ENCODE data around the gene PHYH.
A peak's percentile ranks its signal among the peaks of the same experiment; 100 is the strongest.
"Not testable (repeated sequence)": the region's sequence is repeated elsewhere in the genome, so short reads cannot be mapped to it uniquely, and the experiment has no call there.

PHYH gene

DNA sequence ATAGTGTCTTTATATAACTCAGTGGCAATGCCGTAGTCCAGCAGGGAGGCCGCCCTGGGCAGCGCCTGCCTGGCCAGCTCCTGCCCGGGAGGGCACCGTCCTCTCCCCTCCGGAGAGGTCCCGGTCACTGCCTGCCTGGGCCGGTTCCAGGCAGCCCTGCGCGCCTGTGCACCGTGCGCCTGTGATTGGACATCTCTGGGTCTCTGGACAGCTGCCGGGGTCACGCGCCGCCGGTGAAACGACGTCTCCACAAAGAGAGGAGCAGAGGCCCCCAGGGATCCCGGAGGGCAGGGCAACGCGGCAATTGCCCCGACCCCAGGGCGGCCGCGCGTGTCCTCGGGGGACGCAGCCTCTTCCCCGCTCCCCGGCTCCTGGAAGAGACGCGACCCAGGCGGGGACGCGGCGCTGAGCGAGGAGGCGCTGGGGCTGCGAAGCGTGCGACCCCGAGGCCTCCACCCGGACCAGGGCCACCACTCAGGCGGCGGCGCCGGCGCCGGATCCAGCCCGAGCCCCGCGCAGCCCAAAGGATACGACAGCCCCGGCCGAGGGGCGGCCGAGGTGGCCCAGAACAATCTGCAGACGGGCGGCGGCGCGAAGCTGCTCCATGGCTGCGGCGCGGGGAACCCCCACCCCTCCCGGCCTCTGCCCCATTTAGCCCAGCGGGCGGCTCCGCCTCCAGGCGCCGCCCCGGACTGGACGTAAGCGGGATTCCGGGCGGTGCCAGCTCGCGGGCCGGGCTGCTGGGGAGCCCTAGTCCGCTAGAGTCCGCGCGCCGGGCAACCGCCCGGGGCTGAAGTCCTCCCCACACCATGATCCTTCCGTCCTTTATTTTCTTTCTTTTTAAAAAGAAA lies at the start of gene PHYH:
Gene PHYH (minus strand): TSS at position 628 of the 851 bp plus-strand sequence. CDS start 22 bp downstream, at position 606.
- peak; percentile 93 for DNase-seq (ENCODE audit: low spot score)

DNA sequence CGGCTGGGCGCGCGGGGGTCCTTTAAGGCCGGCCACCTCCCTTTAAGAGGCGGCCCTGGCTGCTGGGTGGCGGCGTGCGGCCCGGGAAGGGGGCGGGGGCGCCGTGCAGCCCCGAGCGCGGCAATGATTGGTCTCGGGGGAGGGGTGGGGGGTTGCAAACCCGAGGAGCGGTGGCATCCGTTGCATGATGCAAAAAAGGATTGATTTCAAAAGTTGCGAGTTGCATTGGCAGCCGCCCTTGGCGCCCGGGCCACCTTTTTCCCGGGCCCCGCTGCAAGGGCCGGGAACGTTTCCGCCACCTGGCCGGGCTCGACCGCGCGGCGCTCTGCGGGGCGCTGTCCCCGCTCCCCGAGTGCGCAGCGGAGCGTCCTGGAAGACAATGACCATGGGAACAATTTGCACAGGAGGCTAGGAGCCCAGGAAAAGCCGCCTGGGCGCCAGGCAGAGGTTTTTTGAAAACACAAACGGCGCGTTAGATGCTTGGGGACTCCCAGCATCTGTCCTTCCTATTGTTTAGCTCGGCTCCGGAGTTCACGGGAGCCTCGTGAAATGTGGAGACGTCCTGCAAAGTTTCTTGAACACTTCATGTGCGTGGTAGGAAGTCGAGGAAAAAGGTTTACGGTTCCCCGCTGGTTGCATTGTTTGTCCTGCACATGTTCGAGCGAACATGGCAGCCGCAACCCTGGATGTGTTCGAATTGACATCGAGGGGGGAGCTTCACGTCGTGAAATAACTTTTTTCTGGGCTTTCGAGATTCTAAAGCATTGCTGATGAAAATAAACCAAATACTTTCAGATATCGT lies 48.6 kb upstream of the PHYH start, which contains the start of gene SEPHS1:
Gene SEPHS1 (minus strand): TSS at position 78 of the 802 bp plus-strand sequence. CDS start 3,343 bp downstream, outside the sequence.
- peak; percentile 72 for DNase-seq (ENCODE audit: low spot score)

DNA sequence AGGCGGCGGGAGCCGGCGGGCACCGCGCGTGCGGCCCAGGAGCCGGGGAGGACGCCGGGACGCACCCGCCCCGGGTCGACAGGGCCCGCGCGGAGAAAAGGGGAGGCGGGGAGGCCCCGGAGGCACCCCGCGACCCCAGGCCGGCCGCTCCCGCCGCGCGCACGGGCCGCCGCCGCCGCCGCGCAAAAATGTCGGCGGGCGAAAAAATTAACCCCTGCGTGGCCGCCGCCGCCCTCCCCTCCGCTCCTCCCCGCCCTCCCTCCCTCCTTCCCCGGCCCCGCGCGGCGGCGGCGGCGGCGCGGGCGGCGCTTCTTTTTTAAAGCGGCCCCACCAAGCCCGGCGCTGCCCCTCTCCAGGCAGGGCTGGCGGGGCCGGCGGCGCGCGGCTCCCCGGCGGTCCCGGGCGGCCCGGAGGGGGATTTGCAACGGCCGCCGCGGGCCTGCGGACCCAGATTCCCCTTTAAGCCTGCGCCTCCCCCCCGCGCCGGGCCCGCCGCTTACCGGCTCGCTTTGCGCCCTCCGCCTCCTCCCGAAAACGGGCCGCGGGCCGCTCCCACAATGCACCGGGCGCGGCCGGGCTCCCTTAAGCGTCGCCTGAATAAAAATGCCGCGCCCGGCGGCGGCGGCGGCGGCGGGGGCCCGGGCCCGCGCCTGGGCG lies 47.8 kb upstream of the PHYH start:
- peak; percentile 81 for DNase-seq (ENCODE audit: low spot score)

DNA sequence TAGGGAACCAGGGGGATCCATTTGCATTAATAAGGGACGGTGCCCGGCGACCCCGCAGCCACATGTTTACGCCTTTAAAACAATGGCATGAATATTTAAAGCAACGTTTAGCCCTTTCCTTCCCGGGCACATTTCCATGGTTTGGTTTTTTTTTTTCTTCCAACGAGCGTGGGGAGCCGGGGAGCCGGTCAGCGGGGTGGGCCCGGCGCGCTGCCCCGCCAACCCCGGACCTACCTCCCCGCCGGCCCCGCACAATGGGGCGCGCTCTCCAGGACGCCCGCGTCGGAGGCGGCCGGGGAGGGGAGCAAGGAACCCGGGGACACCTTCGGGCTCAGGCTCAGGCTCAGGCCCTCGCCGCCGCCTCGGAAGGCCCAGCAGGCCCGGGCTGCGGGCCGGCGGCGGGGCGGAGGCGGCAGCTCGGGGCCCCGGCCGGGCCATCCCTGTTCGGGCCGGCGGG lies 47.2 kb upstream of the PHYH start:
- DNase-seq (ENCODE audit: low spot score) = peak; percentile 47

DNA sequence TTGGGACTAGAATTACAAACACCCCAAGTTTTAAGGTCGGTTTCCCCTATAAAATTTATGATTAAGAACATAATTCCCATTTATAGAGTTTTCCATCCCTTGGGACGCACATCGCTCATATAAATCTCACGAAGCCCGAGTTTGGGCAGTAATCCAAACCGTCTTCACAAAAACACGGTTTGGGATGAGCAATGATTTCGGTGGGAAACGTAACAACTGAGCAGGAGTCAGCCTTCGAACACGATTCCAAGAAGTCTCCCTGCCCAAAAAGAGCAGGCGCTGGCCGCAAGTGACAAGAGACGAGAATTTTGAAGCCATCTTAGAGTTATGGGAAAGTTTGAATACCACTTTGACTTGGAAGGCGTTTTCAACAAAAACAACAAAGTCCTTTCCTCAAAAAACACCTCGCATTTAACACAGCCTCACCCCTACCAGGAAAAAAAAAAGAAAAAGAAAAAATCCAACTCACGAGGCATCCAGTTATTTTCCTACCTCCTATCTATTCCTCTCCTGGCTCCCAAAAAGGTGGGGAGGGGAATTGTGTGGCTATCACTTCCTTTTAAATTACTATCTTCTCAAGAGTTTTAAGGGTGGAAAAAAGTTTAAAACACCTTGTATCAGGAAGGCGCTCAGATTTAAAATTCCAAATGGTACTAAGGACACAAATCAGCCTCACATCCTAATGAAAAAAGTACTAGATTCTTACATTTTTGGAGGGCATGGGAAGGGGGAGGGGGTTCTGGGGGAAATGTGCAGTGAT lies 46.6 kb upstream of the PHYH start:
- DNase-seq (ENCODE audit: low spot score) = peak; percentile 28

DNA sequence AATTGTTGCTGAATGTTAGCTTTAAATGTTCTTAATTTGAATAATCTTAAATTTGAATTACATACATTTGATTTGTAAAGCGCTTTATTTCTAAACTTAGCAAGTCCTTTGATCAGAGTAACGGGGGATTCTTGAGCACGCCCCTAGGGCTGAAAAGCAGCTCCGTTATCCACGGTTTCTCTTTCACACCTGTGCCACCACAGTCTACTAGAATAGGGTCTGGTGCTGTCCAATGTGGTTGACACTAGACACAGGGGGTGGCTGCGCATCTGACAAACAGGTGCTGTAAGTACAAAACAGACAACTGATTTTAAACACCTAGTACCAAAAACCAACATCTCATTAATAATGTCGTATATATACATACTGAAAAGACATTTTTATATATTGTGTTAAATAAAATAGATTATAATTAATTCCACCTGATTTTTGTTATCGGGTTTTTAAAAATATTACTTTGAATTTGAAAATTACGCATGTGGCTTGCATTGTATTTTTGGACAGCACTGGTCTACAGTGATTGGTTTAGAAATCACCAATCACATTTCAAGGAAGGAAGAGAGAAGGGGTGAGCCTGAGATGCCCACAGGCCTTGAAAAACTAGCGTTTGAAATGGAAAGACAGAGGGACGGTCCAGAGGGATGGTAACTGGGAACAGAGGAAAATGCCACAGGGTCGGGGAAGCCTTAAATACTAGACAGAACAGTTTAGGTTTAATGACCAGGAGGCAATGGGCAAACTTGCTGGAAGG lies 40.9 kb upstream of the PHYH start:
- no peak for DNase-seq (ENCODE audit: low spot score)

DNA sequence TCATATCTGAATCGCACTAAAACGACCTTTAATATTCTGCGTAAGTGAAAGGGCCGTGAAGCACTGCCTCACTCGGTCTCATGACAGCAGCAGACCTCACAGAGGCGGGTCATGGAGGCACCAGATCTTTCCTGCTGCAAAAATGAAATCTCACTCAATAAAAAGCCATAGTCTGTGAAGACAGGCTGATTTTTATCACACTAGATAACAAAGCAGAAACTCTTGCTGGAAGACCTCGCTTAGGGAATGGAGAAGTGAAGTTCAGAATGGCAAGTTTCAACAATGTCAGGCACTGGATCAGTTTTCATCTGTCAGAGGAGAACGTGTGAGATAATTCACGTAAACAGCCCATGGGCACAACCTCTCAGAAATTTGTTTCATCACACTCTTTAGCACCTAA lies 40.2 kb upstream of the PHYH start:
- no peak for DNase-seq (ENCODE audit: low spot score)

DNA sequence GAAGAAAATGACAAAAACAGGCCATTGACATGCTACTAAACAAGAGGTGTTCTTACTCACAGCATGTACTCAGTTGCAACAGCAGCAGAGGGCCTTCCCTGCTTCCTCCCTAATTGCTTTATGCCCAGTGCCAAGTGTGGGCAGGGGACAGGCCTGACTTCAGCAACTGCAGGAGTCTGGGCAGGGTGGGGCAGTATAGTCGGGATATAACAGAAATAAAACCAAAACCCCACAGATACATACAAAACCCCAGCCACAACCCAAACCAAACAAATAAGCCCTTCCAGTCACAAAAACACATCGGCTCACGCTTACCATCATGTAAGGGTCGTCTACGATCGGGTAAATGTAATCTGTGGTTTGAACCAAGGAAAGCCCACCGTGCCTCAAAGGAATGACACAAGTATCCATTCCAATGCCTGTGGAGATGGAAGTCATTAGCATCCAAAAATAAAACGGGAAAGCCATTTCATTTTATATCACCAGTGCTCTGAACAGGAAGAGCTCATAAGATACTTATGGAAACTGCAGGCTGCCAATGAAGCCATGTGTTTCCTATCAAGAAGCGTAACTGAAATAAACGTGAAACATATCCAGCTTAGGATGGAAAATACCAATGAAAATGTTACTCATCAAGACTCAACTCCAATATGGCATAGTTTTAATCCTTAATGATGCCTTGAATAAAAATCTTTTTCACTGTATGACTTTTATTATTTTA lies 38.7 kb upstream of the PHYH start:
- no peak for DNase-seq (ENCODE audit: low spot score)

DNA sequence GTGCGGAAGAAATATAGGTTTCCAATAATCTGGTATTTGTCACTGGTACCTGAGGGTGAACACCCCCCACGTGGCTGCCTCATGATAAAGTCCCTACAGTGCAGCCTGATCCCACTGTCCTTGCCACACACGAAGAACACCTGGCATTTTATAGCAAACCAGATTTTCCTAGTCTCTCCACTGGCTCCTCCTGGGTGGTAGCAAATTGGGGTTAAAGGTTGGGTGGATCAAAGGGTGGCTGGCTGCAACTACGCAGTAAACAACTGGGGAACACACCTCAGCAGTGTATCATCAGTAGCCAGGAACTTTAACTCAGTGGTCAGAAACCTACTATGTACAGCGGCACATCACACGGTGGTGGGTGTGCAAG lies 37.9 kb upstream of the PHYH start:
- no peak for DNase-seq (ENCODE audit: low spot score)

DNA sequence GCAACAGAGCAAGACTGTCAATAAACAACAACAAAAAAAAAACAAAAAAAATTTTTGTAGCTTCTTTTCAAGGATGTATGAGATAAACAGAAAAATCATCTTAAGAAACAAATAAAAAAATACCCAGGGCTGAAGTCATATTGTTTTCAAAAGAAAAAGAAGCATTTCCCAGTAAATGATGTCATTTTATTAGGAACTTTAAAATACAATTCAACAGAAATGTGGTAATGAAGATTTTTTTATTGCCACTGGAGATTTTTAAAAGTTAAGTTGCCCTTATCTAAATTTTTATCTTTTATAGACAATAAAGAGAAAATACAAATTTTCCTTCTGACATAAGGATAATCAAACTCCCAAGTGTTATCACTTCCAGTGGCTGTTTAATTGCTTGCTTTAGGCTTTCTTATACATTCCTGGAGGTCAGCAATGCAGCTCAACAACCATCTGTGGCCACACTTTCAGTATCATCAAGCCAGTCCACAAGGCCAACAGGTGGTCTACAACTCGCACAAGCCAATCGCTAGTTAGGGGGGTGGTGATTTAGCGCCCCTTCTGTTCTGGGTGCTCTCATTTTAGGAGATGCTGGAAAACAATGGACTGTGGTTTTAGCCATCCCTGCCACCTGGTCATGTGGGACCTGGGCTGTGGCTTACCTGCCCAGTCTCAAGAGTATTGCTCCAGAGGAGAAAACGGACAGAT lies 37.4 kb upstream of the PHYH start:
- DNase-seq (ENCODE audit: low spot score) = no peak

DNA sequence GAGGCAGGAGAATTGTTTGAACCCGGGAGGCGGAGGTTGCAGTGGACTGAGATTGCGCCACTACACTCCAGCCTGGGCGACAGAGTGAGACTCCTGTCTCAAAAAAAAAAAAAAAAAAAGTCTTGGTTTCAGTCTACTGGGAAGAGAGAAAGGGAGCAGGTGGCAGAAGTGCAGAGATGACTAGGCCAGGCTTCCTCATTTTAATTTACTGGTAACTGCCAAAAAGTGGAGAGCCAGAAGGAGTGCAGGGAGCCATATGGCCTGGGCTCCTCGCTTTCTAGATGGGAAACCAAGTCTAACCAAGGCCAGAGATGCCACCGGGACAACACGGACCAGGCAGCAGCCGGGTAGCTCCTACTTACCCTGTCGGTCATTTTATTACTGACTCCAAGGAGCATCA lies 36.0 kb upstream of the PHYH start:
- no peak for DNase-seq (ENCODE audit: low spot score)

DNA sequence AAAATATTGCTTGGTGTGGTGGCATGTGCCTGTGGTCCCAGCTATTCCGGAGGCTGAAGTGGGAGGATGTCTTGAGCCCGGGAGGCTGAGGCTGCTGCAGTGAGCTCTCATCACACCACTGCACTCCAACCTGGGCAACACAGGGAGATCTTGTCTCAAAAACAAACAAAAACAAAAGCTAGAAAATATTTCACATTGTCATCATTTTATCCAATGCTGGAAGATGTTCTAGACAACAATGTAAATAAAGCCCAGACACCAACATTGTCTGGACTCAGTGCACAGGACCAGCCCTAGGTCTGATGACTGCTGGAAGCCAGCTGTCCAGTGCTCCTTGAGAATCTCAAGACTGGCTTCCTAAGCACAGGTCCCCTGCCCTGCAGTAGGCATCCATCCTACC lies 34.7 kb upstream of the PHYH start:
- DNase-seq (ENCODE audit: low spot score) = no peak

DNA sequence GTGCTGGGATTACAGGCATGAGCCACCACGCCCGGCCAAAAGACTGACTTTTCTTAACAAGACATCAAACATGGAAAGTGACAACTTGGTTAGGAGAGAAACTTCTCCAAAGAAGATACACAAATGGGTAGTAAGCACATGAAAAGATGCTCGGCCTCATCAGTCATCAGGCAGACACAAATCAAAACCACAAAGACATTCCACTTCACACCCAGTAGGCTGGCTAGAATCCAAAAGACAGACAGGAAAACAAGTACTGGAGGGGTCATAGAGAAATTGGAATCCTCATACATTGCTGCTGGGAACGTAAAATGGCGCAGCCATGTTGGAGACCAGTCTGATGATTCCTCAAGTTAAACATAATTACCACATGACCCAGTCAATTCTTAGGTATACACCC lies 31.8 kb upstream of the PHYH start:
- no peak for DNase-seq (ENCODE audit: low spot score)

DNA sequence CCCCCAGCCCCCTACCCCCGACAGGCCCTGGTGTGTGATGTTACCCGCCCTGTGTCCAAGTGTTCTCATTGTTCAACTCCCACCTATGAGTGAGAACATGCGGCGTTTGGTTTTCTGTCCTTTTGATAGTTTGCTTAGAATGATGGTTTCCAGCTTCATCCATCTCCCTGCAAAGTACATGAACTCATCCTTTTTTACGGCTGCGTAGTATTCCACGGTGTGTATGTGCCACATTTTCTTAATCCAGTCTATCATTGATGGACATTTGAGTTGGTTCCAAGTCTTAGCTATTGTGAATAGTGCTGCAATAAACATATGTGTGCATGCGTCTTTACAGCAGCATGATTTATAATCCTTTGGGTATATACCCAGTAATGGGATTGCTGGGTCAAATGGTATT lies 31.1 kb upstream of the PHYH start:
- not testable (repeated sequence) for DNase-seq (ENCODE audit: low spot score)

DNA sequence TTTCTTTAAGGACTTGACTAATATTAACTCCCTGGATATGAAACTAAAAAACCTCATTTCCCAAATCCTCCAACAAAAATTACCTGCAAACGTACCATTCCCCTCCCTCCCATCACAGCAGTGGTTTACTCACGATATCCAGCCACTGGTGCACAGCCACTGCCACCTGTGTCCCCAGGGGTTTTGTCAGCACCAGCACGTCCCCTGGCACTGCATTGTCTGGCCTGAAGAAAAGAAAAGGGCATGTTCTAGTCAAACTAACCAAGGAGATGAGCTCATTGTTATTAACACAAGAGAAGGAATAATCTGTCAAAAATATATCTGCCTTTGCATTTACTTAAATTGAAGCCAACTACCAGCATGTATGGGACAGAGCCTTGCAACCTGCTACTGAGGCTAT lies 29.7 kb upstream of the PHYH start:
- DNase-seq (ENCODE audit: low spot score) = no peak

DNA sequence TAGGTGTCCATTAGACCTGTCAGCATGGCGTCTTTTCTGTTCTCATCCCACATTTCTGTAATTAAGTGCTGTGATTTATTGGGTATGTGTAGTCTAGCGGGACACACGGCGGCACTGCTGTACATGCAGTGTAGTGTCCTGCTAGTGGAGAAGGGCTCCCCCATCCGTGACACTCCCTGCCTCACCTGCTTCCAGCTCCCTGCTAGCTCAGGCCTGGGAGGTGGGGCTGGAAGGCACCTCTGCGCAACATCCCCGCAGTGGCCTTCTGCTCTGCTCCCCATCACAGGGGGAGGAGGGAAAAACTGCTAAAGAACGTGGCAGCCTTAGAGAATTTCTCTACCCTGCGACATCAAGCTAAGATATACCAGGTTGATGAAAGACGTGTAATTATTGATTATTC lies 28.7 kb upstream of the PHYH start:
- DNase-seq (ENCODE audit: low spot score) = no peak

DNA sequence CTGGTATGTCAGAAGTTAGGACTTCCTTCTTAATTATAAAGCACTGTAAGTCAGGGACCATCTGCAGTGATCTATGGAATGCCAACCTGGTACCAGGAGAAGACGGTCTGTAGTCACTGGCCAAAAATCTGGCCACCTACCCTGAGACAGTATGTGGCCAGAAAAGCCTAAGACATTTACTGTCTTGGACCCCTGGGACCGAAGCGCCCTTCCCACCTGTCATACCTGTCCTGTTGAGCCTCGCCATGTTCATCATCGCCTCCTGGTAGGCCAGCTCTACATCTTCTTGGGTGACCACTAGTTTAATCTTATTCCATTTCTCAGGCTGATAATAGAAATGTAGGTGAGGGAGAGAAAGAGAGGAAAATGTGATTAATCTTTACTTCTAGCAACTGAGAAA lies 28.3 kb upstream of the PHYH start:
- DNase-seq (ENCODE audit: low spot score) = no peak

DNA sequence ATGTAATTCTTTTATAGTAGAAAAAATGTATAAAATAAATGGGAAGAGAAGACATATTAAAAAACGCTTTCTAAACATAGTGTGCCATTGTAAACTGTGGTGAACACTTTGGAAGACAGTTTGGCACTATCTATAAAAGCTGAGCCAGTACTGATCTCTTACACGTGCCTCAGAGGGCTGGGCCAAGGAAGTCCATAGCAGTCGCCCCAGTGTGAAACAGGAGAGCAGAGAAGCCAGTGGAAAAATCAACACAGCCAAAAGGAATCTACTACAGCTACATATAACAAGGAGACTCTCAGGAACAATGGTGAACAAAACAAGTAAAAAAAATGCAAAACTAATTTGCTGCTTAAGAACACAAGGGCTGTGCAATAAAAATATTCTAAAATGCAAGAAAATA lies 27.7 kb upstream of the PHYH start:
- DNase-seq (ENCODE audit: low spot score) = no peak

DNA sequence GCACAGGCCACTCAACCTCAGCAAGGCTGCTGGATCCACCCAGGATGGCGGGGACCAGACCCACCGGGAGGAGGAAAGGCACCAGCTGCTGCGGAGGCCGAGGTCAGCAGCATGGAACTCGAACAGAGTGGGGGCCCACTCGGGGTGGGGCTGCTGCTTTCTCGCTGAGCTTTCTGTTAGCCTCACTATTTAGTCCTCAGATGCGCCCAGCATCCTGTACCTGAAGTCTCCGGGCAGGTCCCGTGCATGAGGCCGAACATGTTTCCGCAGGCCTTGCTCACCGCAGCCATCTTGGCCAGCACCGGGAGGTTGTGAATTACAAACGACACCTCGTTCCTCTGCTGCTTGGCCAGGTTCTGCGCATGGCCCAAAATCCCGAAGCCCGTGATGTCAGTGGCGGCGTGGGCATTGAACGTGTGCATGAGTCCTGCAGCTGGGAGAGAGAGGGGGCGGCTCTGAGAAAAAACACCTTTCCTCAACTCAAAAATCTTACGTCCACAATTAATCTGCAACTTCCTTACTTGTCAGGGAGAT lies 22.8 kb upstream of the PHYH start:
- no peak for DNase-seq (ENCODE audit: low spot score)

DNA sequence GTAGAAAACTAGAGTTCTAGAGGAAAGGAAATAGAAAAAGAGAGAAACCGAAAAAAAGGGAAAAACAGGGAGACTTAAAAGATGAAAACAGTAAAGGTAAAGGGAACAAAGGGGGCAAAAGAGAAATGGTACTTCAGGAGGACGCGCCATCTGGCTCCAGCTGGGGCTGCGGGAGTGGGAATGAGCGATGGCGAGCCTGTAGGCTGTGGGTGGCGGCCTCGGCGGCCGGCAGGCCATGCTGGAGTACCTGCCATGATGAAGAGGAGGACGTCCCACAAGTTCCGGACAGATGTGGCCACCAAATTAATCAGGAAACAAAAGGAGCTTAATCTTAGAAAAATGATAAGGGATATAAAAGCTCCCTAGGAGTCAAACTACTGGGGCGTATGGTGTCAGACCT lies 21.7 kb upstream of the PHYH start:
- DNase-seq (ENCODE audit: low spot score) = no peak
